OCI-LY7 (cell line): ENCODE results near the gene SYNPO2.

ENCODE experiments used
- CTCF ChIP-seq: fragments of 200-600 bp; sonication (generic); conservative IDR thresholded peaks from 2 replicates; pipeline ENCODE4 v1.5.1; 2014; ENCODE audit warnings: mild to moderate bottlenecking, antibody characterized with exemption, low read length, moderate library complexity, mixed read lengths
- EZH2phosphoT487 ChIP-seq: fragments of 200-600 bp; sonication (generic); IDR thresholded peaks from 2 replicates; pipeline ENCODE4 v1.6.1; 2018; ENCODE audit warnings: low read depth, borderline replicate concordance, mild to moderate bottlenecking, mixed run types, antibody characterized with exemption, low read length, moderate library complexity, mixed read lengths

GRCh38 chr4:118918388-118918787 is 29.7 kb downstream of the SYNPO2 start:
- TF ChIP-seq CTCF (no peak), EZH2phosphoT487 (no peak)
